ENCODE results near the gene HABP2.

Gene HABP2

DNA sequence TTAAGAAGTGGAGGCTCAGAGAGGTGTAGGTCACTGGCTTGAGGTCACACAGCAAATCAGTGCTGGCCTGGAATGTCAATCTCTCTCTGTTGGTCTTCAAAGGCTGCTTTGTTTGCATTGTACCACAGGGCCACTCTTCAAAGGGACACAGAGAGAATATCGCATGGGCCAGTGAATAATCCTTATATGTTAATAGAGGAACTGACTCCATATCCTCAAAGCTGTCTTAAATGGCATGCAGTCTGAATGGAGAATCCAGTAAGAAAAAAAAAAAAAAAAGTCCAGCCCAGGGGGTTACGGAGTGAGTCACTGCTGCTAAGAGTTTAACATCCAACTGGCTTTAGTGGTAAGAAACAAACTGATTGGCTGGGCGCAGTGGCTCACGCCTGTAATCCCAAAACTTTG lies 56.9 kb downstream of the HABP2 start:
- DNase-seq, result no peak

DNA sequence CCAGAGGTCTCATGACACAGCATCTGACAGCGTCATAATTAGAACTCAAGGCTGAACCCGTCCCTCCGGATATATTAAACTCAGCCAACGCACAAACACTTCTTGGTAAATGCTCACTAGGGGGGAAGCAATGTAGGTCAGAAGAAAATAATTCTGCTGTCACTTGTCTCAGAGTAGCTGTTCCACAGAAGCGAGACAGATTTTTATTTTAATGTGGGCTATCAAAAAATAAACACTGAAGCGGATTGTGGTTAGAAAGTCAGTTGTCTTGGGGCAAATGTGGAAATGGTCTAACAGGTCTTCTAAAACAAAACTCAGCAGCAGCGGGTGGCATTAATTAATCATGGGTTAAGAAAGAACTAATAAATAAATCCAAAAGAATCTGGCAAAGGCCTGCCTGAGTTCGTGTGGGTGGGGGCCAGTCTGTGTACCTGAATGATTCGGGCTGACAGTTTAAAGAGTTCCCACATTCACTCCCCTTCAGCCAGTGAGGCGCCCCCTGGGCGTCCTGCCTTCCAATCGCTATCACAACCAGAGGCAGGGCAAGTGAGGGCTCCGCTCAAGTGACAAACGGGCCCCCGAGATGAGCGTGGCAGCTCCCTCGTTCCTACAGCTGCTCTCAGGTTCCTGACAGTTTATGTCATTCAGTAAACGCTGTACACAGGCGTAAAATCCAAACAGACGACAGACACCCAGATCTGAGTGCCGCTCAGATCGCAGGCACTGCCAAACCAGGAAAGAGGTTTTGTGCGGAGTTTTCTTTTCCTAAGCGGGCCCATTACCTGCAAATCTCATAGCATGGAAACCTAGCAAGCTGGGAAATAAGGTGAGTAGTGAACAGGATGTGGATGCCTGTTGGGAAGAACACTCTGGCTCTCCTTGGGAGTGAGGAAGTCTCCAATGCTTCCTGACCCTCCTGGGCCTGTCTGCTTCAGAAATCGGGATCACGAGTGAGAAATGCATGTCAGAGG lies 58.1 kb downstream of the HABP2 start:
- no peak for DNase-seq

DNA sequence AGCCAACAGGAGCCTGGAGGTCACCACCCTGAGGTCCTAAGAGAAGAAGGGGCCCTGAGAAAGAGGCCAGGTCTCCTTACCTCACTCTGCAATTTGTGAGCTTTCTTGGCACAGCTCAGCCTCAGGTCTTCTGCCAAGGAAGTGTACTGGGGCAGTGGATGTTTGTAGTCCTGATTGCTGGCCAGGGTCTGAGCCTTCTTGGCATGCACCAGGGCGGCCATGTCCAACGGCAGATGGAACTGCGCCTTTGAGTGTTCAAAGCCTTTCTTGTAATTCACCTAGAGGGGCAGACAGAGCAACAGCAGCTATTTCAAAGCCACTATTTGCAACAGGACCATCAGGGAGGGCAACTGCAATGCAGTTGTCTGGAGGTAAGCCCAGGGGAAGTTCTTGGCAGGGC lies 59.3 kb downstream of the HABP2 start:
- no peak for DNase-seq

DNA sequence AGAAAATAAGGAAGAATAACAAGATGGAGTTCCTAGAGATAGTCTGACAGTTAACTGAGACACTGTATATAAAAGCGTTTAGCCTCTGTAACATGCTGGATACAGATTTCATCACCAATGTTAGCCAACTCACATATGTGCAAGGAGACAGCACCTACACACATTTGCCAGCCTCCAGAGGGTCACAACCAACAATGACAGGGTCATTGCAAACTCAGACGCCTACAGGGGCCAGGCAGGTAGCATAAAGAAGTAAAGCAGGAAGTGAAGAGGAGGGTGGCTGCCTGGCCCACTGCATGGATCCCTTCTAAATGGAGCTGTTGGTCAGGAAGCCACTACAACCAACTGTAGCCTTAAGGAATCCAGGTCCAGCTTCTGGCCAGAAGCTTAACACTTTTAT lies 60.6 kb downstream of the HABP2 start:
- no peak for DNase-seq

DNA sequence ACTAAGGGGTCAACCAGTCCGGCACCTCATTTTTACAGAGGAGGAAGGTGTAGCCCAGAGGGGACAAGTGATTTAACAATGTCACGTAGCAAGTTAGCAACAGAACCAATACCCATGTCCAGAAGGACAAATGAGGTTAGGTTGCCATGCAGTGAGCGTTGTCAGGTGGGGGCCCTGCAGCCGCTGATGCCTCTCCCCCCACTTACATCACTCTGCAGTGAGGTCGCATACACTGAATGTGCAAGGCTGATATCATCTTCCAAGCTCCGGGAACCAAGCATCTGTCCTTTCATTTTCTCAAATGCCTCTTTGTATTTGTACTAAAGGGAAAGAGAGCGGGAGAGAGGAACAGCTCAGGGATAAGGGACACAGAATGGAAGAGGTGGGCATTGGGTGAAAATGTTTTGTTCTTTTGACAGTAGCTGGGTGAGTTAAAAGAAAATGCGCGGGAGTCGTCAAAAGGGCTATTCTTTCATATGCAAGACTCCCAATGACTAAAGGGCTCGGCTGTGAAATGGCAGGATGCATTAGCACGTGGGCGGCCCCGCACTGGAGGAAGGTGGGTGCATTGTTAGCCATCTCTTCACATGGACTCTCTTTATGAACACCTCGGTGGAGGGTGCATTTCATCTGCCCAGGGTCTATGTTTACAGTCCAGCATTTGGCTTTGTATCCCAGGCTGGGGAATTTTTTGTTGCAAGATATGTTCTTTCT lies 61.3 kb downstream of the HABP2 start:
- DNase-seq, result no peak

DNA sequence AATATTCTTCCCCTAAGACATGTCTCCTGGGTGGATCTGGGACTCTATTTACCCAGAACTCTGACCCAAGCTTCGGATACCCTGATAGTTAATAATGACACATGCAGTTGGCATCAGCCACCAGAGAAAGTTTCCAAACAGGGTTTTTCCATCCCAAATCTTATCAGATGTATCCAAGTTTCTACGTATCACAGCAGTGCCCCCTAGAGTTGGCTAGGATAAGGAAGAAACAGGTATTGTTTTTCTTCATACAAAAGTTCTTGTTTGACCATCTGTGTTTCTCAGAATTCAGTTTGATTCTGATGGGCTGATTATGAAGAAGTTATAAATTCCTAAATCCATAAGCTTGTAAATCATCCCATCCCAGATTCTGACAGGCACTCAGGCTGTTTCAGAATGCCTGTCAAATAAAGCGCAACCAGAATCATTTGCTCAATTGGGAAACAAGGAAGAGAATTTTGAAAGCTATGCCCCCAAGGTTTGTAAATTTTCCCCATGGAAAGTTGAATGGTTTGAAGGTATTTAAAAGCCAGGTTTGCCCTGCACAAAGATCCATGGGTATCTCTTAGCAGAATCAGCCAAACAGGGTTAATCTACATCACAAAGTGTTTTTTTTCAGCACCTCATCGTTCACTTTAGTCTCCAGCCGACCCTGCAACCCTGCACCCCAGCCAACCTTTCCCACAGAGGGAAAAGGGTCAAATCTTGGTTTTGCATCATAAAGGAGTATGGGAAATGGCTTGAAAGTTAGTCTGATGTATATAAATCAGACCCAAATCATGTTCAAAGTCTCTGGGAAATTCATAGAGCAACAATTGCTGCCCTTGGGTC lies 63.6 kb downstream of the HABP2 start:
- no peak for DNase-seq

DNA sequence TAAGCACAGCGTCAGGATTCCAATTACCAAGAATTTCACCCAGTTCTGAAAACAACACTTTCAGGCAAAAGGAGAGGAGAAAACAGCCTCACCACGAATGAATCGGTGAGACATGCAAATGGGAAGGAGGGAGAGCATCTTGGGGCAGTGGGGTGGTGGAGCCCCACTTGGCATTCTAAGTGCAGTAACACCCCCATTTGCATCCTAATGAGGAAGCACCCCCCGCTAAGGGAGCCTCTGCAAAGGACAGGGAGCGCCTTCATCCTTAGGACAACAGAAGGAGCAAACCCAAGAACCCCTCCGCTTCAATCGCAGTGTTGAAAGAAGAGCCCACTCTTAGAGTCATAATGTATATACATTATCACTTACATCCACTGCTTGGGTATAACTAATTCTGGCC lies 64.2 kb downstream of the HABP2 start:
- no peak for DNase-seq

DNA sequence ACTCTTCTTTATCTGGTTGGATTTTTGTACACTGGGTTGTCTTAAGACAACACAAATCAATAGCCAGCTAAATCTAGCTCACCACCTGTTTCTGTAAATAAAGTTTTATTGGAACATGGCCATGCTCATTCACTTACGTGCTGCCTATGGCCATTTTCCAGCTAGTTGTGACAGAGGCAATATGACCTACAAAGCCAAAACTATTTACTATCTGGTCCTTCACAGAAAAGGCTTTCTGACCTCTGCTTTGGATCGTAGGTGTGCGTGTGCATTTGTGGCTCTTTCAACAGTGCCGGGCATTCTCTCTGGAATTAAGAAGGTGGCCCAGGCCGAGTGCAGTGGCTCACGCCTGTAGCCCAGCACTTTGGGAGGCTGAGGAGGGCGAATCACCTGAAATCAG lies 65.5 kb downstream of the HABP2 start:
- no peak for DNase-seq

DNA sequence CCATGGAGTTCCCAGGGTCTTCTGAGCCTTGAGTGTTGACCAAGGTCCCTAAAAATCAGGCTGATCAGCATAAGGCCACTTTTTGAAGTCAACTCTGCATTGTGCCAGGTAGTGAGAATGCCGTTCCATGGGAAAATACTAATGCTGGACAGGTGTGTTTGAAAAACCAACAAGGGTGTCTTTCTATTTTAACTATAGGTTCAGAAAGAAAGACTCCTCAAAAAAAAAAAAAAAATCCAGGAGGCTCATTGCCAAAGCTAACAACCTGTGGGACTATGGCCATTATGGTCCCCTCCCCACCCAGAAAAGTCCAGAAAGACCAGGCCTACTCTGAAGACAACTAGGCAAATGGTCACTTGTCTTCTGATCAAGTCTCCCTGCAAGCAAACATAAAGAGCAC lies 66.5 kb downstream of the HABP2 start:
- no peak for DNase-seq

DNA sequence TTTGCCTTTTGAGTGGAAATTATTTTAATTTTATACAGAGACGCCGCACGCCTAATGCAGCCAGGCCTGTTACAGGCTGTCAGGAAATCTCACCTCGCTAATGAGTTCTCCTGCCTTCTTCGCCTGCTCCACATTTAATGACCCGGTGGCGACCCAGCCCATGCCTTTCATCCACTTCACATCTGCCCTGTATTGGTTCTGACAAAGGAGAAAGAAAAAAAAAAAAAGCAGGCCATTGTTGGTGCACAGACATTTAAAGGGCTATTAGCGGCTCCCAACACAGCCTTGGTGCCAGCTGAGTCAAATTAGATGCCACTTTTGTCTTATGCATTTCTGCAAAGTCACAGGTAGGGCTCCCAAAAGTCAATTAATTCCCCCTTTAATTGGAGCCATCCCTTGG lies 67.7 kb downstream of the HABP2 start:
- DNase-seq, result no peak

DNA sequence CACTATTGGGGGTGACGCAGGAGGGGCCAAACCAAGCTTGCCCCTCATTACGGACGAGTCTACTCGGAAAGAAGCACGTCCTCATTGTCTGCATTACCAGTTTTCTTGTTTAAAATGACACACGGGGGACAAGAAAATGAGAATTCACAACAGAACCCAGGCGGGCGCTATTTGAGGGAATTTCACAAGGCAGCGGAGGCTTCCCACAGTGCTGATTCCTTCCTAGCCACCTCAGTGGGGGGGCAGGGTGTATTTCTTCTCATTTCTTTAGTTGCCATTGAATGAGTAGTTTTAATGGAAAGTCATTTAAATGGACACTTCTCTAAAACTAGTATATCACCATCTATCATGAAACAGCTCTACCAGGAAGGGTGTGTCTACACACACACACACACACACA lies 68.1 kb downstream of the HABP2 start:
- no peak for DNase-seq

DNA sequence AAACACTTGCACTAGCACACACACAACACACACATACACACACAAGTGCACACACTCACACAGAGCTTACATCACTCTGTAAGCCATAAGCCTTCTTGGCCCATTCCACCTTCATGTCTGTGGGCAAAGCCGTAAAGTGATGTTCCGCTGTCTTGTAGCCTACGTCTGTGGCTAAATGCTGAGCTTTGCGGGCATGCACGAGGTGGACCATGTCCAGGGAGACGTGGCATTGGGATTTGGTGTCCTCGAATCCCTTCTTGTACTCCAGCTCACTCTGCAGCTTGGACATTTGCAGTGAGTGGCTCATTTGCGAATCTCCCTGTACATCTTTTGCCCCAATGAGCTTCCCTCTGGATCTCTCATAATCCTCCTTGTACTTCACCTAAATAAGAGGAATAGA lies 68.9 kb downstream of the HABP2 start:
- DNase-seq, result no peak

DNA sequence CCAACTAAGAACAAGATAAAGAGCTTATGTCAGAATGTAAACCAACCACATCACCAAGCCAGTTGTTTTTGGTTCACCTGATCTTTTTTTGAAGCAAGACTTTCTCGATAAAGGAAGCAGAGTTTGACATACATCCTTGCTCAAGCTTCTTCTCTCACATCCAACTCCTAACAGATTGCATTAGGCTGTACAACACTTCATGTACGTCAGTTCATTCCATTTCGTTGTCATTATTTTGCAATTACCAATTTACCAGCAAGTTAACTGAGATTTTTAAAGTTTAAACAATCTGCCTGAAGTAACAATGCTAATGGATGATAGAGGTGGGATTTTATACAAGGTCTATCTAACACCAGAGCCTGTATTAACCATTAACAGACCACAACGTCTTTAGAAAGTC lies 70.0 kb downstream of the HABP2 start:
- no peak for DNase-seq

DNA sequence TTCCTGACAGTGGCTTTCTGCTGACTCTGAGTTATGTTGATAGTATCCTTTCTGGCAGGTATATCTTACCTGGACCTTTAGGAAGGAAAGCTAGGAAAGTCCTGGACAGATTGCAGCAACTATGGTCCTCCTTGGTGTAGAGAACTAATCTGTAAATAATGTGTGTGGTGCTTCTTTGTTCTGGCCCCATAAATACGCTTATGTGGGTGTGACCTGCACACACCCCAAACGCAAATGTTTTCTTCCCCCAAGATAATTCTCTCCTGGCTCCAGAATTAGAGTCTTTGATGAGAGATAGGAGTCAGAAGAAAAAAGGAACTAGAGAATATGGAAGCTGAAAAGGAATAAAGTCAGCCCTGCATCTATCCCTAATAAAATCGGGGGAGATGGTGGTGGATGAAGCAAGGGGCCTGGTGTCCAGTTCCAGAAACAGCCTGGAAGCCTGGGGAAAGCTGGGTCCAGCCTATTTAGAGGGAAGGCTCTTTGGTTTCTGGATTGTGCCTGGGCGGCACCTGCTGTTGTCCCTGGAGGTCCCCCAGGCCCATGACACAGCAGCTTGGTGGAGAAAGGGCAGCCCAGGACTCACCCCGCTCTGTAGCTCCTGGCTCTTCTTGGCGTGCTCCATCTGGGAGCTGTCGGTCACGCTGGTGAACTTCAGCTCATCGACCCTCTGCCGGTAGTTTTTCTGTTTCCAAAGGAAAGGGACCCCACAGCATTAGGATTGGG lies 72.8 kb downstream of the HABP2 start:
- DNase-seq, result no peak

DNA sequence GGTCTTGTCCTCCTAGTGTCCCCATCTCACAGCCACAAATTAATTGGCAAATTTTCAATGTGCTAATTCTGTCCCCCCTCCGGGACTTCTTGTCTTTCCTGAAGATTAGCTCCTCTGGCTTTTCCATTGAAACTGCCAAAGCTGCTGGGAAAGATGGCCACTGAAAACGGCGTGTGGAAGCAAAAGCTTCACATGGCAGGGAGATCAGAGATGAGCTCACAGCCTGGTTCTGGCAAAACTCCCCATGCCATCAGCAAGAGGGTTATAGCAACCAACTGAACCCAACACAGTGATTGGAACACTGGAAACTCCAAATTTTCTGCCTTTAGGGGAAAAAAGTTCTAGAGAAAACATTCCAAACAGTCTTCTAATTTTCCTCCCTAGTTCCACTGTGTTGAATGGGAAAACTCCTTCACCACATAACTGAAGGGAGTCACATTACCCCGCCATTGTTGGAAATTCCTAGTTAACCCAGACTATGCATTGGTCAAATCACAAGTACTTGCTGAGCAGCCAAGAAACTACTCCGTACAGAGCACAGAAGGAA lies 74.0 kb downstream of the HABP2 start:
- DNase-seq, result no peak

DNA sequence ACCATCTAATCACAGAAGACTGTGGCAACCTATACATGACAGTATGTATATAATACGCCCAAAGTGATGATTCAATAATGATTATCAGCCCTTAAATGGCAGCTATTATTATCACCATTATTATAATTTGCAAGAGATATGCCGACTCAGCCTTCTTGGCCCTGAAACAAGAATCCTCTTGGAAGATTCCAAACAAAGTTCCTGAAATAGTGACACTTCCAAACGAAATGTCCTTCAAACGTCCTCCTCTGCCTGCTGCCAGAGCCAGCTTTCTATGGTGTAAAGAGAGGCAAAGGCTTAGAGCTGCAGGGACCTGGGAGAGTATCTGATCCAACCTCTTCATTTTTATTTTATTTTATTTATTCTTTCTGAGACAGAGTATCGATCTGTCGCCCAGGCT lies 75.0 kb downstream of the HABP2 start:
- DNase-seq, result no peak

DNA sequence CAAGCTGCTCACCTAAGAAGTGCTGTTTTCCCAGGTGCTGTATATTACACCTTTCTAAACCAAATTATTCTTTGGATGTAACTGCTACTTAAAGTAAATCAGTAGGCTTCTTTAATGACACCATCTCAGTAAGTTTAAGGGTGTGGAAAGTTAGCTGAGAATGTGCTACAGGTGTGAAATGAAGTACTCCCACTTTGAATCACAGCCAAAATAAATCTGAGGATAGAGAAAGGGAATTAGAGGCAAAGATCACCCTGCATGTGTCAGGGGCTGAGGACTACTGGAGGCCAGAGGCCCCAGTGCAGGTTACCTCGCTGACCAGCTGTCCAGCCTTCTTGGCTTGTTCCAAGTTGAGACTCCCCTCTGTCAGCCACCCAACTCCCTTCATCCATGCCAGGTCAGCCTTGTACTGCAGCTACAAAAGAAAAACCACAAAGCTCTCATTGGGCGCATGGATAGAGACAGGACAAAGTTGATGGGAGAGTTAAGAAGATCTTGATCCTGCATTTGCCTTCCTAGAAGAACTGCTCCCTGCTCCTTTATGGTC lies 75.8 kb downstream of the HABP2 start:
- no peak for DNase-seq

DNA sequence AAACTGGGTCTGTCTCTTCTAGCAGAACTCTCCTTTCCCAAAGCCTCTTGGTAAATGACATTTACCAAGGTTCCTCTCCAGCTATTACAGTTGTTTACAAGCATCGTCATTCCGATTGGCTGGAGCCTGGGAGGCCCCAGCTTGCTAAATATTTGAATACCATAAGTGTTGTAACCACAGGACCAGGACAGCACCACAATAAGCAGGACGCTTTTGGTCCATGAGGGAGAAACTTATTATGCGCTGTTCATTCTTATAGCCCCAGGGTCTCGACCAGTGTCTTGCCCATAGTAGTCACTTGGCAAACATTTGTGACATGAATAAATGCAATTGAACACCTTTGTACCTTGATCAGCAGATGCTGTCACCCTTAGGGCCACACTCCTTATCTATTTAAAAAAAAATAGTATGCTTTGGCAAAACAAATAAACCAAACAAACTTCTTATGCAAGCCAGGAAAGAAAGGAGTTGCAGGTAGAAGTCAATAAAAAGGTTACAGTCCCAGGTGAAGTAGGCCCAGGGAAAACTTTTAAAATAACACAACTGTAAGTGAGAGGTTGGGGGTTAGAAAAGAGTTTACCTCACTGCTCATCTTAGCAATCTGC lies 78.2 kb downstream of the HABP2 start:
- DNase-seq, result no peak

DNA sequence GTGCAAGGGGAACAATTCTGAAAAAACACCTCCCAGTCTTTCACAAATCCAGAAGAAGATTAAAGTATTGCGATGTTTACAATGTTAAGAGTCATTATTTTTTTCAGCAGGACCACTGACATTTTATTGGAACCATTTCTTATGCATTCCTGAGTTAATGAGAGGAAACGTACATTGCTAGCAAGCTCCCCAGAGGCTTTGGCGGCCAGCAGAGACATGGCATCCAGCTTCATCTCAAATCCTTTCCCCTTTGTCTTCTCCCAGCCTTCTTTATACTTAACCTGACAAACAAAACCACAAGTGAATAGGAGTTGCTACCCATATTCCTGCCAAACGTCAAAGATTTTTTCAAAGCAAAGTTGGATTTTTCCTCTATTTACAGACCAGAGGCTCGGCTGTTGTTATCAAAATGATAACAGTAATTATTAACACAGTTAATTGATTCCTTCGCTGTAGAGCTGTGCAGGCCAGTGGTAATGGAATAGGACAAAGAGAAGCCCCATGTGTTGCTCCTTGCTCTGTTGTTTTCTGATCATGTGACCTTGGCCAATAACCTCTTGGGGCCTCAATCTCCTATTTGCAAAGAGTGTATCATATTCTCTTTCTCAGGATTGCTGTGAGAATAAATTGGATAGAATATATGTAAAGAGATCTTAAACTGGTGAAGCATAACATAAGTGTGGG lies 79.0 kb downstream of the HABP2 start:
- DNase-seq, result no peak
